H1 (cell line): ENCODE results near the gene ENDOV. TPM values are rescaled to one million over a fixed set of nuclear protein-coding genes. Genes with fewer than 3 reads are reported as not detected.

Source experiments
- CTCF ChIA-PET: fragments of 300-600 bp; sonication (Branson Sonifier 250); formaldehyde crosslinking; loops from one replicate; lab custom pipeline; 2021; ENCODE audit not compliant: partially characterized antibody; lab: Charles Lee
- POLR2A ChIA-PET: fragments of 300-600 bp; sonication (Branson Sonifier 250); formaldehyde crosslinking; loops from one replicate; lab custom pipeline; 2021; ENCODE audit warnings: inconsistent platforms; ENCODE audit not compliant: partially characterized antibody; lab: Charles Lee
- DNase-seq, 2 experiments: peaks; one replicate each; pipeline versions ENCODE4 v3.0.0 to v3.0.0-alpha.2; 2010 to 2022; ENCODE audit warnings: low spot score in 2 of 2, low read depth in 1 of 2, mixed read lengths in 1 of 2
- FAIRE-seq: peaks from 2 replicates; lab custom pipeline; 2011; peaks lifted over from hg19 to GRCh38; lab: Jason Lieb, UNC
- H2AFZ ChIP-seq: 2 replicates; pipeline ENCODE4 v1.8.1; 2012; ENCODE audit warnings: low read length, inconsistent platforms
- H2AK5ac ChIP-seq: 2 replicates; pipeline ENCODE4 v1.6.1; 2013; ENCODE audit warnings: low read depth, low read length
- H2BK120ac ChIP-seq: replicated peaks from 2 replicates; pipeline ENCODE3; 2013; ENCODE audit warnings: low read depth, low read length, inconsistent platforms
- H2BK12ac ChIP-seq: 2 replicates; pipeline ENCODE4 v1.6.1; 2013; ENCODE audit warnings: low read depth, low read length
- H2BK15ac ChIP-seq: 2 replicates; pipeline ENCODE4 v1.6.1; 2013; ENCODE audit warnings: low read length
- H2BK20ac ChIP-seq: 2 replicates; pipeline ENCODE4 v1.6.1; 2013; ENCODE audit warnings: low read length
- H2BK5ac ChIP-seq: 2 replicates; pipeline ENCODE4 v1.6.1; 2013; ENCODE audit warnings: low read depth, low read length
- H3K14ac ChIP-seq: 2 replicates; pipeline ENCODE4 v1.6.1; 2013; ENCODE audit warnings: inconsistent platforms; ENCODE audit not compliant: insufficient read length
- H3K18ac ChIP-seq: 2 replicates; pipeline ENCODE4 v1.6.1; 2013; ENCODE audit warnings: low read length; ENCODE audit errors: extremely low read depth
- H3K23ac ChIP-seq: 2 replicates; pipeline ENCODE4 v1.6.1; 2013; ENCODE audit warnings: inconsistent platforms; ENCODE audit not compliant: insufficient read length
- H3K23me2 ChIP-seq: 2 replicates; pipeline ENCODE4 v1.6.1; 2013; ENCODE audit warnings: low read depth, low read length
- H3K27ac ChIP-seq: 2 replicates; pipeline ENCODE4 v1.6.1; 2011; ENCODE audit warnings: low read depth, low read length, inconsistent platforms
- H3K27me3 ChIP-seq, 4 experiments: replicated peaks in 1 of 4; 1 replicate in 1 of 4; 2 replicates in 3 of 4; pipeline versions ENCODE4 v1.6.1 to v1.8.1; 2011 to 2013; ENCODE audit warnings: low read length in 3 of 4, mild to moderate bottlenecking in 3 of 4, inconsistent platforms in 2 of 4, mixed read lengths in 2 of 4, moderate library complexity in 1 of 4; ENCODE audit not compliant: control insufficient read depth in 3 of 4, insufficient read depth in 3 of 4; ENCODE audit errors: extremely low read depth in 1 of 4
- H3K36me3 ChIP-seq, 4 experiments: 2 replicates each; pipeline versions ENCODE4 v1.6.1 to v1.8.1; 2011 to 2013; ENCODE audit warnings: mild to moderate bottlenecking in 4 of 4, low read length in 3 of 4, moderate library complexity in 2 of 4, control low read depth in 1 of 4, inconsistent platforms in 1 of 4; ENCODE audit not compliant: insufficient read depth in 4 of 4, control insufficient read depth in 2 of 4
- H3K4ac ChIP-seq: replicated peaks from 2 replicates; pipeline ENCODE3; 2013; ENCODE audit warnings: low read length, low read depth, mixed read lengths, inconsistent platforms; ENCODE audit not compliant: insufficient read length
- H3K4me1 ChIP-seq, 4 experiments: replicated peaks in 1 of 4; 1 replicate in 1 of 4; 2 replicates in 3 of 4; pipeline versions ENCODE4 v1.6.1 to v1.8.1; 2011 to 2013; ENCODE audit warnings: low read length in 3 of 4, inconsistent platforms in 2 of 4, mixed read lengths in 1 of 4; ENCODE audit not compliant: insufficient read depth in 4 of 4, control insufficient read depth in 3 of 4
- H3K4me2 ChIP-seq, 2 experiments: 2 replicates each; pipeline versions ENCODE4 v1.6.1 to v1.8.1; 2011 to 2013; ENCODE audit warnings: low read depth in 2 of 2, low read length in 2 of 2, control low read depth in 1 of 2, inconsistent platforms in 1 of 2, mild to moderate bottlenecking in 1 of 2; ENCODE audit not compliant: insufficient read depth in 1 of 2
- H3K4me3 ChIP-seq, 4 experiments: fragments of 200-600, 300-600 bp in 1 of 4; sonication (generic), shearing (Covaris generic), sonication (Bioruptor Twin) in 1 of 4; 2 replicates each; pipeline versions ENCODE4 v1.5.1 to v1.8.1; 2011 to 2016; ENCODE audit warnings: low read length in 4 of 4, low read depth in 3 of 4, control low read depth in 2 of 4, inconsistent platforms in 2 of 4, mild to moderate bottlenecking in 2 of 4, mixed read lengths in 1 of 4, moderate library complexity in 1 of 4; ENCODE audit not compliant: insufficient read depth in 2 of 4; ENCODE audit errors: extremely low read depth in 1 of 4
- H3K56ac ChIP-seq: replicated peaks from 2 replicates; pipeline ENCODE3; 2013; ENCODE audit warnings: low read depth, mild to moderate bottlenecking, mixed read lengths, low read length, inconsistent platforms; ENCODE audit not compliant: insufficient read length
- H3K79me1 ChIP-seq: 2 replicates; pipeline ENCODE4 v1.6.1; 2013; ENCODE audit warnings: low read depth, low read length, control low read depth
- H3K79me2 ChIP-seq, 2 experiments: 2 replicates each; pipeline versions ENCODE4 v1.6.1 to v1.8.1; 2012 to 2013; ENCODE audit warnings: low read length in 2 of 2, mild to moderate bottlenecking in 2 of 2, inconsistent platforms in 1 of 2; ENCODE audit not compliant: insufficient read depth in 2 of 2, control insufficient read depth in 1 of 2
- H3K9ac ChIP-seq, 4 experiments: replicated peaks in 1 of 4; 1 replicate in 1 of 4; 2 replicates in 3 of 4; pipeline versions ENCODE4 v1.6.1 to v1.8.1; 2011 to 2013; ENCODE audit warnings: low read depth in 3 of 4, low read length in 3 of 4, control low read depth in 2 of 4, mild to moderate bottlenecking in 2 of 4, moderate library complexity in 2 of 4, inconsistent platforms in 1 of 4; ENCODE audit errors: extremely low read depth in 1 of 4
- H3K9me3 ChIP-seq, 2 experiments: 2 replicates each; pipeline versions ENCODE4 v1.6.1 to v1.8.1; 2012 to 2013; ENCODE audit warnings: mild to moderate bottlenecking in 2 of 2, moderate library complexity in 2 of 2, control low read depth in 1 of 2, inconsistent platforms in 1 of 2, low read depth in 1 of 2, low read length in 1 of 2, mixed read lengths in 1 of 2; ENCODE audit not compliant: insufficient read depth in 2 of 2
- H4K20me1 ChIP-seq, 2 experiments: replicated peaks in 1 of 2; 2 replicates each; pipeline versions ENCODE3 to v1.8.1; 2011 to 2013; ENCODE audit warnings: inconsistent platforms in 2 of 2, low read length in 2 of 2, mild to moderate bottlenecking in 1 of 2; ENCODE audit not compliant: insufficient read depth in 2 of 2, control insufficient read depth in 1 of 2
- H4K5ac ChIP-seq: 2 replicates; pipeline ENCODE4 v1.6.1; 2013; ENCODE audit warnings: low read length, low read depth, mixed read lengths, inconsistent platforms; ENCODE audit not compliant: insufficient read length
- H4K8ac ChIP-seq: 2 replicates; pipeline ENCODE4 v1.8.0; 2013; ENCODE audit warnings: mild to moderate bottlenecking, moderate library complexity, low read length, inconsistent platforms; ENCODE audit not compliant: insufficient read depth; ENCODE audit errors: extremely low read depth
- H4K91ac ChIP-seq: replicated peaks from 2 replicates; pipeline ENCODE3; 2013; ENCODE audit warnings: low read length, mixed read lengths, inconsistent platforms; ENCODE audit not compliant: insufficient read length
- CBX5 ChIP-seq: fragments of 300-800, 300-1000 bp; sonication (generic); IDR thresholded peaks from 2 replicates; pipeline ENCODE4 v1.7.1; 2016; ENCODE audit warnings: antibody characterized with exemption, low read length, low read depth
- EP300 ChIP-seq, 2 experiments: IDR thresholded peaks; 1 replicate in 1 of 2; 2 replicates in 1 of 2; pipeline ENCODE4 v1.6.1; 2011 to 2012; ENCODE audit warnings: low read depth in 2 of 2, low read length in 2 of 2, mild to moderate bottlenecking in 2 of 2, borderline replicate concordance in 1 of 2, inconsistent platforms in 1 of 2, moderate library complexity in 1 of 2
- HDAC2 ChIP-seq, 2 experiments: fragments of 300-600 bp in 1 of 2; sonication (generic) in 1 of 2; IDR thresholded peaks; 2 replicates each; pipeline ENCODE4 v1.6.1; 2011 to 2012; ENCODE audit warnings: low read depth in 2 of 2, low read length in 2 of 2, mild to moderate bottlenecking in 2 of 2, moderate library complexity in 2 of 2, borderline replicate concordance in 1 of 2, inconsistent platforms in 1 of 2
- JUND ChIP-seq: IDR thresholded peaks from 2 replicates; pipeline ENCODE4 v1.6.1; 2011; ENCODE audit warnings: mild to moderate bottlenecking, improper control_type of control experiment, low read length
- KDM4A ChIP-seq: IDR thresholded peaks from one replicate; pipeline ENCODE4 v1.7.1; 2012; ENCODE audit warnings: low read depth, mild to moderate bottlenecking, moderate library complexity, low read length, inconsistent platforms; ENCODE audit not compliant: severe bottlenecking
- NRF1 ChIP-seq: IDR thresholded peaks from 2 replicates; pipeline ENCODE4 v1.6.1; 2011; ENCODE audit warnings: mild to moderate bottlenecking, low read depth, low read length, improper control_type of control experiment
- RAD21 ChIP-seq, 2 experiments: IDR thresholded peaks in 1 of 2; conservative IDR thresholded peaks in 1 of 2; 2 replicates each; pipeline ENCODE4 v1.6.1; 2011; ENCODE audit warnings: low read depth in 2 of 2, low read length in 2 of 2, improper control_type of control experiment in 1 of 2, inconsistent platforms in 1 of 2, mild to moderate bottlenecking in 1 of 2, moderate library complexity in 1 of 2
- RXRA ChIP-seq: IDR thresholded peaks from 2 replicates; pipeline ENCODE4 v1.6.1; 2011; ENCODE audit warnings: low read depth, mild to moderate bottlenecking, low read length, moderate library complexity; ENCODE audit not compliant: insufficient read depth
- SIN3A ChIP-seq, 2 experiments: IDR thresholded peaks in 1 of 2; conservative IDR thresholded peaks in 1 of 2; 2 replicates each; pipeline ENCODE4 v1.6.1; 2011 to 2012; ENCODE audit warnings: low read length in 2 of 2, improper control_type of control experiment in 1 of 2, low read depth in 1 of 2, mild to moderate bottlenecking in 1 of 2
- SP1 ChIP-seq: IDR thresholded peaks from 2 replicates; pipeline ENCODE4 v1.6.1; 2011; ENCODE audit warnings: low read depth, low read length
- SP4 ChIP-seq: IDR thresholded peaks from 2 replicates; pipeline ENCODE4 v1.6.1; 2012; ENCODE audit warnings: low read length, inconsistent platforms
- SRF ChIP-seq: IDR thresholded peaks from 2 replicates; pipeline ENCODE4 v1.6.1; 2011; ENCODE audit warnings: mild to moderate bottlenecking, low read depth, low read length, moderate library complexity
- TCF12 ChIP-seq: IDR thresholded peaks from 2 replicates; pipeline ENCODE4 v1.6.1; 2011; ENCODE audit warnings: low read depth, mild to moderate bottlenecking, low read length
- WGBS, 2 experiments: shearing (Covaris generic) in 1 of 2; methylation state at CpG; one replicate each; pipeline versions ENCODE4 v1.1.6 to v1.1.7; 2013 to 2015; ENCODE audit warnings: low lambda C conversion rate in 2 of 2, mixed read lengths in 2 of 2, inconsistent platforms in 1 of 2, low coverage in 1 of 2, missing lambda C conversion rate in 1 of 2; ENCODE audit not compliant: insufficient replicate concordance in 2 of 2, insufficient coverage in 1 of 2, insufficient read length in 1 of 2; ENCODE audit errors: extremely low coverage in 1 of 2, missing lambda C conversion rate in 1 of 2; 5-methylcytosine and 5-hydroxymethylcytosine counted together
- polyA plus RNA-seq, 7 experiments: library from polyadenylated mRNA; depleted of rRNA in 3 of 7; stranded (reverse) in 5 of 7; unstranded in 2 of 7; fragments of >200 nt in 5 of 7; fragments of 200-250 nt in 2 of 7; gene quantifications; 1 replicate in 5 of 7; 2 replicates in 1 of 7; 4 replicates in 1 of 7; pipeline versions ENCODE4 v1.2.1 to v1.2.3, GENCODE V29; 2011 to 2013; ENCODE audit warnings: missing spikeins in 2 of 7, mixed read lengths in 2 of 7
- total RNA-seq: library from RNA; stranded (reverse); fragmentation: NEBNext Ultra II Directional; extraction: Animal tissue kit (Norgen Biotek cat#: 25700); gene quantifications from 2 replicates; pipeline ENCODE4 v1.2.1, GENCODE V29; 2021

The ENDOV gene
- total and polyA plus RNA-seq, 2 of the 8 experiments (the other 6 are each of a cell fraction or from before 2014, with no cell fraction given), result 10.6 to 13.3 TPM

DNA sequence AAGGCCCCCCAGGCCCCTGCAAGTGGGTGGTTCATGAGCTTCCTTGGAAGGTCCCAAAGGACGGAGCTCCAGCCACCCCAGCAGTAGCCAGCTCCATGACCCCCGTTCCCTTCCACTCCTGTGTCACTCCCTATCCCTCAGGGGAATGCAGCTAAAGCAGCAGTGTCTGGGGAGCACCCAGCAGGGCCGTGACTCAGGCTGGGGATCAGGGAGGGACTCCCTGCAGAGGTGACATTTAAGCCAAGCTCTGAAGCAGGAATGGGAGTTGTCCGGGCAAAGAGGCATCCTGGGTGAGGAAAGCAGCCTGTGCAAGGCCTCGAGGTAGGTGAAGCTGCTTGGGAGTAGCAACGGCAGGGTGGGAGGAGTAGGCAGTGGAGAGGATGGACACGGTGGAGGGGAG lies 72.5 kb downstream of the ENDOV start:
- no peak overlapping the region for H4K91ac ChIP-seq
- H3K23me2 ChIP-seq, result no peaks in the 10 kb centered on the region
- peaks cover 0 to 14% (median 6%) of the 10 kb centered on the region in 4 experiments; a peak in 6 of 7 replicates for H3K4me1 ChIP-seq
- TF ChIP-seq SIN3A (conservative IDR thresholded peaks at IDR 0.05 in 1 of 2, IDR thresholded peaks at IDR 0.05 in 1 of 2; ENCODE audit: low read depth in 1 of 2, low read length in 2 of 2) (no peak), JUND (no peak), TCF12 (no peak), SP1 (no peak), NRF1 (no peak), SP4 (no peak), CBX5 (no peak), SRF (no peak), RXRA (no peak), EP300 (IDR thresholded peaks at IDR 0.05; ENCODE audit: borderline replicate concordance in 1 of 2, low read depth in 2 of 2, low read length in 2 of 2) (no peak), HDAC2 (IDR thresholded peaks at IDR 0.05; ENCODE audit: borderline replicate concordance in 1 of 2, low read depth in 2 of 2, low read length in 2 of 2) (no peak), KDM4A (no peak), RAD21 (IDR thresholded peaks at IDR 0.05 in 1 of 2, conservative IDR thresholded peaks at IDR 0.05 in 1 of 2; ENCODE audit: low read depth in 2 of 2, low read length in 2 of 2) (no peak)
- peaks cover 0 to 13% (median 8%) of the 10 kb centered on the region in 4 experiments; a peak in 5 of 7 replicates for H3K27me3 ChIP-seq
- 0 out of 2 replicates have a peak overlapping the region, but pooled peaks have one; percentile 50 for H2BK12ac ChIP-seq
- no peaks in the 10 kb centered on the region for H3K9me3 ChIP-seq
- H4K20me1 ChIP-seq, result peaks cover 0 to 2% of the 10 kb centered on the region in 2 experiments
- H3K36me3 ChIP-seq, result no peaks in the 10 kb centered on the region
- FAIRE-seq (no peak), DNase-seq (no peak)
- no peak overlapping the region for H3K23ac ChIP-seq
- 0 out of 2 replicates have a peak overlapping the region, but pooled peaks have one; percentile 61 for H2BK15ac ChIP-seq
- WGBS, 2 experiments, result 82% methylated on average over 7 of the region's 7 CpGs; no CpG with 5 or more reads in 1 of the 2 experiments
- no peak overlapping the region for H4K5ac ChIP-seq
- no peak overlapping the region for H4K8ac ChIP-seq
- ChIA-PET CTCF (interaction anchor here (1.2 to 1.5 kb wide), 2 partner anchors 9 to 52 kb away, joined by 4 to 5 read pairs; no protein-coding TSS in a partner anchor), POLR2A (interaction anchor here (1.1 to 1.2 kb wide), 2 partner anchors 9 to 33 kb away, joined by 4 to 7 read pairs; no protein-coding TSS in a partner anchor)
- no peak overlapping the region for H2AK5ac ChIP-seq
- H2AFZ ChIP-seq, result no peak overlapping the region
- no peak overlapping the region for H3K9ac ChIP-seq
- H3K56ac ChIP-seq, result no peak overlapping the region
- H3K4me2 ChIP-seq, result no peak overlapping the region
- no peaks in the 10 kb centered on the region for H3K79me1 ChIP-seq
- 0 out of 2 replicates have a peak overlapping the region, but pooled peaks have one; percentile 48 for H2BK20ac ChIP-seq
- no peak overlapping the region for H3K27ac ChIP-seq
- H3K79me2 ChIP-seq, result no peaks in the 10 kb centered on the region
- no peak overlapping the region for H2BK120ac ChIP-seq
- no peak overlapping the region for H3K14ac ChIP-seq
- no peak overlapping the region for H3K18ac ChIP-seq
- H2BK5ac ChIP-seq, result 0 out of 2 replicates have a peak overlapping the region, but pooled peaks have one; percentile 44
- no peak overlapping the region for H3K4me3 ChIP-seq
- no peak overlapping the region for H3K4ac ChIP-seq
